HCT116 (cell line): Measurements from ENCODE around the gene DIP2A. TPM values are rescaled to one million over a fixed set of nuclear protein-coding genes. Genes with fewer than 3 reads are reported as not detected.

Experiments
- ATAC-seq: fragments of 200-7000 bp; cut with Tn5 transposase; 2 replicates; pipeline ENCODE4 v1.9.1; 2020; ENCODE audit warnings: mild to moderate bottlenecking, moderate library complexity
- BruUV-seq: library from RNA; stranded (reverse); fragments of 400-500 nt; replicated peaks from 2 replicates; lab custom pipeline; 2021; lab: Mats Ljungman, UMichigan
- CTCF ChIA-PET: fragments of 300-600 bp; sonication (Branson Sonifier 250); formaldehyde crosslinking; loops from one replicate; lab custom pipeline; 2021; ENCODE audit warnings: antibody characterized with exemption; lab: Charles Lee
- POLR2A ChIA-PET: fragments of 300-600, 350-600 bp; sonication (Branson Sonifier 250); formaldehyde crosslinking; loops from one replicate; lab custom pipeline; 2021; ENCODE audit warnings: antibody characterized with exemption; lab: Charles Lee
- RAD21 ChIA-PET, 2 experiments: fragments of 300-600 bp; sonication (Branson Sonifier 250); formaldehyde crosslinking; loops; one replicate each; lab custom pipeline; 2023; ENCODE audit warnings: low total read pairs in 2 of 2; ENCODE audit not compliant: uncharacterized antibody in 2 of 2, unreplicated experiment in 2 of 2, low non-redundant PET in 1 of 2; lab: Charles Lee
- DNase-seq: peaks from one replicate; pipeline ENCODE4 v3.0.0-alpha.2; 2010; ENCODE audit warnings: low read depth, low spot score
- H2AFZ ChIP-seq: fragments of 200-600 bp; shearing (Covaris generic), sonication (generic); 2 replicates; pipeline ENCODE4 v1.6.1; 2017; ENCODE audit warnings: low read depth, mixed run types, mixed read lengths, antibody characterized with exemption, low read length; ENCODE audit not compliant: poor library complexity, severe bottlenecking
- H3K27ac ChIP-seq: 2 replicates; pipeline ENCODE4 v1.5.1; 2012; ENCODE audit warnings: low read depth, low read length
- H3K27me3 ChIP-seq: fragments of 200-600 bp; sonication (generic); 2 replicates; pipeline ENCODE4 v1.6.1; 2016; ENCODE audit warnings: mixed run types, low read length, mixed read lengths; ENCODE audit not compliant: insufficient read depth
- H3K36me3 ChIP-seq, 2 experiments: fragments of 200-500 bp in 1 of 2; fragments of 200-600 bp in 1 of 2; sonication (Bioruptor generic) in 1 of 2; sonication (generic) in 1 of 2; 2 replicates each; pipeline versions ENCODE4 v1.5.1 to v1.6.1; 2014 to 2016; ENCODE audit warnings: low read length in 2 of 2, inconsistent platforms in 1 of 2, mixed read lengths in 1 of 2, mixed run types in 1 of 2; ENCODE audit not compliant: insufficient read depth in 2 of 2, control insufficient read depth in 1 of 2
- H3K4me1 ChIP-seq, 2 experiments: fragments of 200-600 bp in 1 of 2; sonication (generic) in 1 of 2; 2 replicates each; pipeline versions ENCODE4 v1.5.1 to v1.6.1; 2012 to 2017; ENCODE audit warnings: low read length in 2 of 2, inconsistent platforms in 1 of 2, mild to moderate bottlenecking in 1 of 2, mixed read lengths in 1 of 2, mixed run types in 1 of 2, moderate library complexity in 1 of 2; ENCODE audit not compliant: insufficient read depth in 2 of 2, control insufficient read depth in 1 of 2
- H3K4me2 ChIP-seq: fragments of 200-600 bp; sonication (generic); 2 replicates; pipeline ENCODE4 v1.6.1; 2017; ENCODE audit warnings: mixed run types, low read length, mixed read lengths
- H3K4me3 ChIP-seq, 2 experiments: fragments of 200-600 bp in 1 of 2; sonication (generic) in 1 of 2; replicated peaks in 1 of 2; 2 replicates each; pipeline ENCODE4 v1.5.1; 2011 to 2016; ENCODE audit warnings: low read length in 2 of 2, control low read depth in 1 of 2, low read depth in 1 of 2, mild to moderate bottlenecking in 1 of 2, mixed read lengths in 1 of 2, mixed run types in 1 of 2
- H3K79me2 ChIP-seq: fragments of 200-600 bp; sonication (generic); 2 replicates; pipeline ENCODE4 v1.6.1; 2017; ENCODE audit warnings: mild to moderate bottlenecking, mixed run types, low read length, moderate library complexity, mixed read lengths; ENCODE audit not compliant: insufficient read depth
- H3K9ac ChIP-seq: fragments of 200-600 bp; sonication (generic); 2 replicates; pipeline ENCODE4 v1.6.1; 2016; ENCODE audit warnings: low read length, mixed read lengths
- H3K9me2 ChIP-seq: fragments of 200-600 bp; sonication (generic), shearing (Covaris generic); 2 replicates; pipeline ENCODE4 v1.6.1; 2017; ENCODE audit warnings: mixed run types, mild to moderate bottlenecking, moderate library complexity; ENCODE audit not compliant: insufficient read depth
- H3K9me3 ChIP-seq, 2 experiments: fragments of 200-500 bp in 1 of 2; fragments of 200-600 bp in 1 of 2; sonication (Bioruptor generic) in 1 of 2; sonication (generic) in 1 of 2; 2 replicates each; pipeline ENCODE4 v1.6.1; 2014 to 2017; ENCODE audit warnings: low read length in 2 of 2, mixed read lengths in 2 of 2, inconsistent platforms in 1 of 2, low read depth in 1 of 2, mild to moderate bottlenecking in 1 of 2, mixed run types in 1 of 2, moderate library complexity in 1 of 2; ENCODE audit not compliant: control insufficient read depth in 1 of 2, insufficient read depth in 1 of 2
- H4K20me1 ChIP-seq: fragments of 200-600 bp; sonication (generic), shearing (Covaris generic); 2 replicates; pipeline ENCODE4 v1.6.1; 2017; ENCODE audit warnings: mixed run types, mild to moderate bottlenecking, moderate library complexity; ENCODE audit not compliant: insufficient read depth
- ATF3 ChIP-seq: IDR thresholded peaks from 2 replicates; pipeline ENCODE4 v1.6.1; 2012
- CEBPB ChIP-seq: IDR thresholded peaks from 2 replicates; pipeline ENCODE4 v1.6.1; 2012; ENCODE audit warnings: low read depth
- CTCF ChIP-seq, 3 experiments: fragments of 200-600 bp in 1 of 3; sonication (generic) in 1 of 3; IDR thresholded peaks in 2 of 3; conservative IDR thresholded peaks in 1 of 3; 2 replicates each; pipeline ENCODE4 v1.5.1; 2012 to 2017; ENCODE audit warnings: low read depth in 2 of 3, low read length in 2 of 3, antibody characterized with exemption in 1 of 3, borderline replicate concordance in 1 of 3, control low read depth in 1 of 3, mild to moderate bottlenecking in 1 of 3, mixed read lengths in 1 of 3, mixed run types in 1 of 3, moderate library complexity in 1 of 3; ENCODE audit not compliant: insufficient read depth in 1 of 3
- EGR1 ChIP-seq: IDR thresholded peaks from 2 replicates; pipeline ENCODE4 v1.6.1; 2012; ENCODE audit warnings: low read depth
- ELF1 ChIP-seq: IDR thresholded peaks from 2 replicates; pipeline ENCODE4 v1.6.1; 2012; ENCODE audit warnings: low read depth, borderline replicate concordance
- EZH2 ChIP-seq: fragments of 200-600 bp; sonication (generic); IDR thresholded peaks from 2 replicates; pipeline ENCODE4 v1.6.1; 2017; ENCODE audit warnings: antibody characterized with exemption, mixed run types
- EZH2phosphoT487 ChIP-seq: fragments of 200-600 bp; IDR thresholded peaks from 2 replicates; pipeline ENCODE4 v1.6.1; 2018; ENCODE audit warnings: antibody characterized with exemption, borderline replicate concordance
- FOSL1 ChIP-seq: IDR thresholded peaks from 2 replicates; pipeline ENCODE4 v1.6.1; 2012; ENCODE audit warnings: low read depth
- MAX ChIP-seq: IDR thresholded peaks from 2 replicates; pipeline ENCODE4 v1.6.1; 2012
- POLR2A ChIP-seq: IDR thresholded peaks from 2 replicates; pipeline ENCODE4 v1.7.0; 2011; ENCODE audit warnings: borderline replicate concordance; ENCODE audit not compliant: insufficient read depth, insufficient read length; ENCODE audit errors: extremely low read depth
- POLR2AphosphoS5 ChIP-seq: IDR thresholded peaks from 2 replicates; pipeline ENCODE4 v1.6.1; 2011; ENCODE audit warnings: mild to moderate bottlenecking, low read depth, low read length, moderate library complexity
- RAD21 ChIP-seq: IDR thresholded peaks from 2 replicates; pipeline ENCODE4 v1.6.1; 2012; ENCODE audit warnings: low read depth, mild to moderate bottlenecking
- REST ChIP-seq: IDR thresholded peaks from 2 replicates; pipeline ENCODE4 v1.6.1; 2012; ENCODE audit warnings: low read depth
- SP1 ChIP-seq: IDR thresholded peaks from 2 replicates; pipeline ENCODE4 v1.6.1; 2012; ENCODE audit warnings: low read depth
- SRF ChIP-seq: IDR thresholded peaks from 2 replicates; pipeline ENCODE4 v1.6.1; 2012; ENCODE audit warnings: low read depth
- TCF7L2 ChIP-seq: IDR thresholded peaks from 2 replicates; pipeline ENCODE4 v1.7.0; 2011; ENCODE audit warnings: borderline replicate concordance, inconsistent platforms; ENCODE audit not compliant: insufficient read depth, insufficient read length; ENCODE audit errors: extremely low read depth
- YY1 ChIP-seq: IDR thresholded peaks from 2 replicates; pipeline ENCODE4 v1.6.1; 2011; ENCODE audit warnings: low read length, low read depth, moderate library complexity, mild to moderate bottlenecking; ENCODE audit not compliant: insufficient replicate concordance; ENCODE audit errors: extremely low read depth
- ZBTB33 ChIP-seq: IDR thresholded peaks from 2 replicates; pipeline ENCODE4 v1.6.1; 2011; ENCODE audit warnings: mild to moderate bottlenecking, low read length, moderate library complexity; ENCODE audit not compliant: insufficient replicate concordance; ENCODE audit errors: extremely low read depth
- ZFX ChIP-seq: fragments of 450-650 bp; IDR thresholded peaks from 2 replicates; pipeline ENCODE4 v1.6.1; 2017
- intact Hi-C: fragments of 100-400 bp; cut with micrococcal nuclease; formaldehyde crosslinking; loops from 2 replicates; pipeline ENCODE4 v1.10.0; 2022
- total RNA-seq: library from RNA; stranded (reverse); gene quantifications from one replicate; pipeline ENCODE4 v1.2.1, GENCODE V29; 2021; ENCODE audit not compliant: unreplicated experiment

The DIP2A gene
- total RNA-seq, 1 experiment from 2014 or later = 39.9 TPM

GRCh38 chr21:46413365-46413696 is 45.4 kb upstream of the DIP2A start:
- Histone ChIP-seq H3K27ac (no peak overlapping the region), H3K27me3 (no peaks in the 10 kb centered on the region), H2AFZ (no peak overlapping the region), H4K20me1 (no peaks in the 10 kb centered on the region), H3K4me1 (no peaks in the 10 kb centered on the region), H3K36me3 (peaks cover 3 to 6% of the 10 kb centered on the region in 2 experiments; a peak in 3 of 4 replicates), H3K79me2 (no peaks in the 10 kb centered on the region), H3K9ac (no peak overlapping the region), H3K4me3 (no peak overlapping the region)
- ChIA-PET RAD21 (no interaction called here), CTCF (no interaction called here)
- intact Hi-C loops = no loop called here
- BruUV-seq = no TSS peak
- DNase-seq = no peak
- ATAC-seq = no peak
- TF ChIP-seq REST (no peak), ELF1 (no peak), ATF3 (no peak), SP1 (no peak), ZBTB33 (no peak), MAX (no peak), POLR2AphosphoS5 (no peak), EGR1 (no peak), SRF (no peak), EZH2phosphoT487 (no peak), POLR2A (no peak), RAD21 (no peak), ZFX (no peak), CEBPB (no peak), EZH2 (no peak), TCF7L2 (no peak), FOSL1 (no peak), CTCF (IDR thresholded peaks at IDR 0.05 in 2 of 3, conservative IDR thresholded peaks at IDR 0.05 in 1 of 3; ENCODE audit: borderline replicate concordance in 1 of 3, insufficient read depth in 1 of 3, low read depth in 2 of 3, low read length in 2 of 3) (no peak), YY1 (no peak)
- TF ChIP-seq, all 23 proteins: peak for 0
- H3K4me2 ChIP-seq = no peak overlapping the region
- H3K9me3 ChIP-seq = no peaks in the 10 kb centered on the region
- no peaks in the 10 kb centered on the region for H3K9me2 ChIP-seq
- POLR2A ChIA-PET = no interaction called here
